ENCODE data around the gene SYTL5. TPM values are rescaled to one million over a fixed set of nuclear protein-coding genes. Genes with fewer than 3 reads are reported as not detected.

SYTL5 gene
- total RNA-seq, 2 experiments from 2014 or later: not detected

DNA sequence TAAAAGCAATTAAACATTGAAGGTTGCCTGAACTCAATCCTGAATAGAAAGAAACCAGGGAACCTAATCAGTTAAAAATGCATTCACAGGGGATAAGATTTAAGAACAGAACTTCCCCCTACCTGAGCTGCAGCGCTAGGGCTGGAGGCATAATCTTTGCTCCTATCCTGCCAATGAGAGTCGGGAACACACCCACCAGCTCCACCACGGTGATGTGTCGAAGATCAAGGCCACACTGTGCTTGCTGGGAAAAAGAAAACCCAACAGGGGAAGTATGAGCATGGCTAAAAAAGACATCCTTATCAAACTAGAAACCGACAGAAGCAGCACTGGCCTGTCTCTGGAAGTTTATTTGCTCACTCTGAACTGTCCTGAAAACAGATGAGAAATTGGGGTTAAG, 148.0 kb downstream of the SYTL5 start:
- ATAC-seq (ENCODE audit: low read depth) (no peak), DNase-seq (no peak)
- POLR2A ChIA-PET: no interaction called here
- no peak overlapping the region for H3K27ac Mint-ChIP-seq
- no peaks in the 10 kb centered on the region for H3K4me1 Mint-ChIP-seq
- H3K9me3 Mint-ChIP-seq: no peaks in the 10 kb centered on the region
- no peak overlapping the region for H3K4me3 Mint-ChIP-seq
- H3K36me3 Mint-ChIP-seq: no peaks in the 10 kb centered on the region
- peaks cover 9% of the 10 kb centered on the region for H3K27me3 Mint-ChIP-seq

DNA sequence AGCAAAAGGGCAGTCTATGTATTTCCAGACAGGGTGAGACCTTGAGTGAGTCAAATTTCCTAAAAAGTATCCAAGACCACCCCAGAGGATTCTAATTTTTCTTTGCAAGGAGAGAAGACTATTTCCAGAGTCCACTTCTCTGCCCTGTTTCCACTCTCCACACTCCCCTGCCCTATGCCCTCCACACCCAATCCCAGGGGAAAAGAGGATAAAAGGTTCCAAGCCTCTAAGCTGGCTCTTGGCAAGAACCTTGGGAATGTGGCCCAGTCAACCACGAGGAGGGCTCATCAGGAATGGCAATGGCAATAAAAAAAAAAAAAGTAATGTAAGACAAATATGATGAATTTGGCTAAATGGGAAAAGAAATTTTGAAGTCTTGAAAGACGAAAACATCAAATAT, 148.5 kb downstream of the SYTL5 start:
- no peaks in the 10 kb centered on the region for H3K36me3 Mint-ChIP-seq
- H3K4me1 Mint-ChIP-seq: no peaks in the 10 kb centered on the region
- H3K27me3 Mint-ChIP-seq: peaks cover 9% of the 10 kb centered on the region
- POLR2A ChIA-PET: no interaction called here
- DNase-seq (no peak), ATAC-seq (ENCODE audit: low read depth) (no peak)
- H3K4me3 Mint-ChIP-seq: no peak overlapping the region
- no peak overlapping the region for H3K27ac Mint-ChIP-seq
- H3K9me3 Mint-ChIP-seq: no peaks in the 10 kb centered on the region

DNA sequence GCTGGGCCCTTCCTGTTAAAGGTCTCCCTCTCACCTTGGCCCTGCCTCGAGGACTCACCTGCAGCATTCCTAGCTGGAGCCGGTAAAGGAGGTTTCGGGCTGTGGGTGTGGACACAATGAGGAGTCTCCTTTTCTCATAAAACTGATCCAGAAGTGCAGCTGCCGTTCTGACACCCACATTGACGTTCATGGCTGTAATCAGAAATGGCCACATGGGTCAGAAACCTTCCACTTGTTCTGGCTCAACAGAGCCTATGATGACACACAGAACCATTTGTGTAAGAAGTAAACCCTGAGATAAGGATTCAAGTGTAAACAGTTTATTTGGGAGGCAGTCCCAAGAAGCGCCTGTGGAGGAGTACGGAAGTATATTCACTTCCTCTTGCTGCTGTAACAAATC, 150.5 kb downstream of the SYTL5 start:
- Mint-ChIP-seq H3K27ac (no peak overlapping the region), H3K4me3 (no peak overlapping the region), H3K4me1 (no peaks in the 10 kb centered on the region), H3K27me3 (peaks cover 6% of the 10 kb centered on the region), H3K9me3 (no peaks in the 10 kb centered on the region), H3K36me3 (no peaks in the 10 kb centered on the region)
- DNase-seq (no peak), ATAC-seq (ENCODE audit: low read depth) (no peak)
- POLR2A ChIA-PET: no interaction called here

GRCh38 chrX:38163193-38163592, 156.8 kb downstream of the SYTL5 start:
- DNase-seq (no peak), ATAC-seq (ENCODE audit: low read depth) (no peak)
- peaks cover 8% of the 10 kb centered on the region for H3K27me3 Mint-ChIP-seq
- no peak overlapping the region for H3K4me3 Mint-ChIP-seq
- no peaks in the 10 kb centered on the region for H3K9me3 Mint-ChIP-seq
- POLR2A ChIA-PET: no interaction called here
- no peaks in the 10 kb centered on the region for H3K4me1 Mint-ChIP-seq
- no peak overlapping the region for H3K27ac Mint-ChIP-seq
- H3K36me3 Mint-ChIP-seq: no peaks in the 10 kb centered on the region

- DNase-seq (no peak), ATAC-seq (ENCODE audit: low read depth) (no peak)
- POLR2A ChIA-PET: no interaction called here
- Mint-ChIP-seq H3K9me3 (no peaks in the 10 kb centered on the region), H3K36me3 (no peaks in the 10 kb centered on the region), H3K4me1 (no peaks in the 10 kb centered on the region), H3K27me3 (peaks cover 8% of the 10 kb centered on the region), H3K27ac (no peak overlapping the region), H3K4me3 (no peak overlapping the region)
These were observed 158.7 kb downstream of the SYTL5 start for GRCh38 chrX:38165023-38165422.

DNA sequence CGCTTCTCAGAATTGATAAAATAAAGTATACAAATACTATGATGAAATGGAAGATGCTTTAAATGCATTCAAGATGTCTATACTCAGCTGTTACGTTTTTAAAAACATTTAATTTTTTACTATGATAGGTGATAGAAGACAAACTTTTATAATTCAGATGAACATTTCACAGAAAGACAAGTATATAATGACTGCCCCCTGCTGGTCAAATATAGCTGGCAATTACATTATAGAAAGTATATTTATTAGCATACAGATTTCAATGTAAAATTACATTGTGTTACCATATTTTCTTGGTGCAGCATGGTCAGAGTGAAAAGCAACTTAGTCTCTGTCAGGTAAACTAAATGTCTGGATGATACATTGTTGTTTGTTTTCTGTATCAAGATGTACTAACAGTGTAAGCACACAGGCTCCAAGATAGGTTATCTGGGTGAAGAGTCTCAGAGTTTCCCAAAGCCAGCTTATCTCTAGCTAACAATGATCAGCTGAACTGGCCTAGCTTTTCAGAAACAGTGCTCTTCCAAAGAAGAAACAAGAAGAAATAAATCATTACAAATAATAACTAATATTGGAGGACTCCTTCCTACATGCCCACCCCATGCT, 160.2 kb downstream of the SYTL5 start:
- POLR2A ChIA-PET: interaction anchor here (0.5 kb wide), 1 partner anchor 11 kb away, joined by 3 read pairs; no protein-coding TSS in a partner anchor
- ATAC-seq (ENCODE audit: low read depth) (no peak), DNase-seq (no peak)
- H3K4me3 Mint-ChIP-seq: no peak overlapping the region
- no peaks in the 10 kb centered on the region for H3K4me1 Mint-ChIP-seq
- no peaks in the 10 kb centered on the region for H3K36me3 Mint-ChIP-seq
- H3K27me3 Mint-ChIP-seq: peaks cover 8% of the 10 kb centered on the region
- H3K27ac Mint-ChIP-seq: no peak overlapping the region
- H3K9me3 Mint-ChIP-seq: no peaks in the 10 kb centered on the region

DNA sequence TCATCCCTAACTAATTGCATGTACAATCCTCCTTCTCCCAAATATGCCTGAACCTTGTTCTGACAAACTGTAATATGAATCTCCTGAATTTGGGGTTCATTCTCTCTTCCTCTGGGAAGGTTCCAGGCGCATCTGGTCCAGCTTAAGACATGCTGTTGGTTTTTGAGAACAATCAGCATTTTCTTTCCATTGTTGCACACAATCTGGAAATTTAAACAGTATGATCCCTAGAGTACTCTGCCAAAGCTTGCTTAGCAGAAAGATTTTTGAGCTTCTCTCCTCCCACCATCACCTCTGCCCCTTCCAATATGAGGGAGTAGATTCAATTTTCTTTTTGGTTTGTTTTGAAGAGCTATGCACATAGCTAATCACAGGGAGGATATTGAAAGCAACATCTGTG, 164.2 kb downstream of the SYTL5 start:
- ATAC-seq (ENCODE audit: low read depth): no peak
- Mint-ChIP-seq H3K27ac (no peak overlapping the region), H3K36me3 (no peaks in the 10 kb centered on the region), H3K27me3 (peaks cover 4% of the 10 kb centered on the region), H3K4me3 (no peak overlapping the region), H3K4me1 (no peaks in the 10 kb centered on the region), H3K9me3 (no peaks in the 10 kb centered on the region)
- no peak for DNase-seq
- POLR2A ChIA-PET: no interaction called here

GRCh38 chrX:38172596-38172995, 166.2 kb downstream of the SYTL5 start:
- H3K36me3 Mint-ChIP-seq: no peaks in the 10 kb centered on the region
- no peak overlapping the region for H3K27ac Mint-ChIP-seq
- no peaks in the 10 kb centered on the region for H3K9me3 Mint-ChIP-seq
- POLR2A ChIA-PET: no interaction called here
- H3K4me1 Mint-ChIP-seq: no peaks in the 10 kb centered on the region
- peaks cover 4% of the 10 kb centered on the region for H3K27me3 Mint-ChIP-seq
- no peak for DNase-seq
- no peak overlapping the region for H3K4me3 Mint-ChIP-seq
- no peak for ATAC-seq (ENCODE audit: low read depth)

DNA sequence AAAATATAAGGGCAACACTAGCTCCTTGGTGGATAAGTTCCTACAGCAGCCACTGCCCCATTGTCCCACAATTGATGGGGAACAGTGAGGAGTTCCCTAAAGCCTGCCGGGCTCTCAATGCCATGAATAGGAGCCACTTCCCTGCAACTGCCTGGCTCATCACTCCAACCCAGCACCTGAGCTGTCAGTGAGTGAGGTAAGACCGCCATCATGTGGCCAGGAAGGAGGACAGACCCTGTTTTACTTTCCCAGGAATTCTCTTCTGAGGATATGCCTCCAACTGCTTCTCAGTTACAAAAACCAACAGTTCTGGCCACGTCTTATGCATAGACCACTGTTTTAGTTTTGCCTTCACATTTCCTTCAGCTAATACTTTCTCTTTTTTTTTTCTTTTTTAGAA, 168.8 kb downstream of the SYTL5 start:
- no peak for DNase-seq
- no peaks in the 10 kb centered on the region for H3K9me3 Mint-ChIP-seq
- POLR2A ChIA-PET: no interaction called here

GRCh38 chrX:38178396-38178795, 172.0 kb downstream of the SYTL5 start:
- H3K9me3 Mint-ChIP-seq: no peaks in the 10 kb centered on the region
- no peak overlapping the region for H3K4me3 Mint-ChIP-seq
- no peaks in the 10 kb centered on the region for H3K36me3 Mint-ChIP-seq
- POLR2A ChIA-PET: no interaction called here
- H3K27me3 Mint-ChIP-seq: peaks cover 2% of the 10 kb centered on the region
- ATAC-seq (ENCODE audit: low read depth) (no peak), DNase-seq (no peak)
- H3K4me1 Mint-ChIP-seq: no peaks in the 10 kb centered on the region
- H3K27ac Mint-ChIP-seq: no peak overlapping the region

More for the DNA sequence above, 168.8 kb downstream of the SYTL5 start:
- ATAC-seq (ENCODE audit: low read depth): no peak
- H3K4me1 Mint-ChIP-seq: no peaks in the 10 kb centered on the region
- peaks cover 2% of the 10 kb centered on the region for H3K27me3 Mint-ChIP-seq
- H3K4me3 Mint-ChIP-seq: no peak overlapping the region
- H3K27ac Mint-ChIP-seq: no peak overlapping the region
- H3K36me3 Mint-ChIP-seq: no peaks in the 10 kb centered on the region

Small RNA genes within 50 kb of the gene (microRNA-seq; reads per million reads assigned to microRNA genes)
- gene MIR548AJ2: not detected

Other genes with a start within 250 kb of the SYTL5 start
- 1 to 10 TPM; 4.3 to 5.3 TPM for gene CYBB, start 226.5 kb upstream of the SYTL5 start, total RNA-seq
- 10 to 100 TPM; 26.8 to 27.5 TPM for gene DYNLT3, start 159.0 kb upstream of the SYTL5 start, total RNA-seq
- 1 to 10 TPM; 3.3 to 3.5 TPM for gene SRPX, start 214.3 kb downstream of the SYTL5 start, total RNA-seq